ENCODE data around the gene SETD4. TPM values are rescaled to one million over a fixed set of nuclear protein-coding genes. Genes with fewer than 3 reads are reported as not detected.

The SETD4 gene
- total RNA-seq, 6 experiments from 2014 or later: 5.0 to 10.4 (median 7.3) TPM

GRCh38 chr21:36080386-36080785, 20.1 kb upstream of the SETD4 start:
- Histone ChIP-seq H3K27me3 (no peaks in the 10 kb centered on the region), H3K36me3 (no peaks in the 10 kb centered on the region), H3K9me3 (no peaks in the 10 kb centered on the region), H3K4me3 (no peak overlapping the region), H3K27ac (peak overlapping the region; percentile 73 to 94 (median 81)), H3K4me1 (peaks cover 0 to 70% (median 9%) of the 10 kb centered on the region in 4 donors)
- ATAC-seq (peak; percentile 70 to 89 (median 79)), DNase-seq (peak in 1 of 3 donors; percentile 86)
- intact Hi-C loops (cut with DNase I): no loop called here
- TF ChIP-seq, protein P1, sequence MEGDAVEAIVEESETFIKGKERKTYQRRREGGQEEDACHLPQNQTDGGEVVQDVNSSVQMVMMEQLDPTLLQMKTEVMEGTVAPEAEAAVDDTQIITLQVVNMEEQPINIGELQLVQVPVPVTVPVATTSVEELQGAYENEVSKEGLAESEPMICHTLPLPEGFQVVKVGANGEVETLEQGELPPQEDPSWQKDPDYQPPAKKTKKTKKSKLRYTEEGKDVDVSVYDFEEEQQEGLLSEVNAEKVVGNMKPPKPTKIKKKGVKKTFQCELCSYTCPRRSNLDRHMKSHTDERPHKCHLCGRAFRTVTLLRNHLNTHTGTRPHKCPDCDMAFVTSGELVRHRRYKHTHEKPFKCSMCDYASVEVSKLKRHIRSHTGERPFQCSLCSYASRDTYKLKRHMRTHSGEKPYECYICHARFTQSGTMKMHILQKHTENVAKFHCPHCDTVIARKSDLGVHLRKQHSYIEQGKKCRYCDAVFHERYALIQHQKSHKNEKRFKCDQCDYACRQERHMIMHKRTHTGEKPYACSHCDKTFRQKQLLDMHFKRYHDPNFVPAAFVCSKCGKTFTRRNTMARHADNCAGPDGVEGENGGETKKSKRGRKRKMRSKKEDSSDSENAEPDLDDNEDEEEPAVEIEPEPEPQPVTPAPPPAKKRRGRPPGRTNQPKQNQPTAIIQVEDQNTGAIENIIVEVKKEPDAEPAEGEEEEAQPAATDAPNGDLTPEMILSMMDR (IDR thresholded peaks at IDR 0.05): no peak
- no peak for TF ChIP-seq POLR2A (IDR thresholded peaks at IDR 0.05)
- WGBS (ENCODE audit: insufficient coverage, low coverage, low lambda C conversion rate, missing lambda C conversion rate): 33% methylated on average over 1 of the region's 1 CpG

DNA sequence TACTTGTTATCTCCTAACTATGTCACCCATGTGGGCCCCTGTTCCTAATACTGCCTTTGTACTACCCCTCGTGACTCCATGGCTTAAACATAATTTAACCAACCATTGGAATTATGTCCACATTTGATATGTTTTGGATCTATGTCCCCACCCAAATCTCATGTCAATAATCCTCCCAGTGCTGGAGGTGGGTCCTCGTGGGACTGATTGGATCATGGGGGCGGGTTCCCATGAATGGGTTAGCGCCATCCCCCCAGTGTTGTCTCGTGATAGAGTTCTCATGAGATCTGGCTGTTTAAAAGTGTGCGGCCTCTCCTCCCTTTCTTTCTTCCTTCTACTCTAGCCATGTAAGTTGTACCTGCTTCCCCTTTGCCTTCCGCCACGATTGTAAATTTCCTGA, 19.3 kb upstream of the SETD4 start:
- DNase-seq (no peak), ATAC-seq (no peak)
- Histone ChIP-seq H3K4me1 (peaks cover 0 to 76% (median 9%) of the 10 kb centered on the region in 4 donors), H3K9me3 (no peaks in the 10 kb centered on the region), H3K4me3 (no peak overlapping the region), H3K27ac (peak overlapping the region; percentile 73 to 94 (median 81)), H3K27me3 (no peaks in the 10 kb centered on the region), H3K36me3 (peaks cover 0 to 3% (median 0%) of the 10 kb centered on the region in 4 donors)
- TF ChIP-seq, protein P1 (IDR thresholded peaks at IDR 0.05): no peak
- no peak for TF ChIP-seq POLR2A (IDR thresholded peaks at IDR 0.05)
- intact Hi-C loops (cut with DNase I): no loop called here
- WGBS (ENCODE audit: insufficient coverage, low coverage, low lambda C conversion rate, missing lambda C conversion rate): 68% methylated on average over 4 of the region's 8 CpGs

- Histone ChIP-seq H3K27ac (peak overlapping the region; percentile 73 to 94 (median 81)), H3K27me3 (no peaks in the 10 kb centered on the region), H3K36me3 (peaks cover 0 to 4% (median 2%) of the 10 kb centered on the region in 4 donors), H3K4me1 (peaks cover 0 to 81% (median 9%) of the 10 kb centered on the region in 4 donors), H3K9me3 (no peaks in the 10 kb centered on the region), H3K4me3 (no peak overlapping the region)
- WGBS (ENCODE audit: insufficient coverage, low coverage, low lambda C conversion rate, missing lambda C conversion rate): 36% methylated on average over 7 of the region's 14 CpGs
- intact Hi-C loops (cut with DNase I): no loop called here
- DNase-seq (peak in 1 of 3 donors; percentile 64), ATAC-seq (peak; percentile 56 to 77 (median 68))
- TF ChIP-seq, protein P1 (IDR thresholded peaks at IDR 0.05): no peak
- no peak for TF ChIP-seq POLR2A (IDR thresholded peaks at IDR 0.05)
Measured at GRCh38 chr21:36079010-36079649, 18.8 kb upstream of the SETD4 start.

DNA sequence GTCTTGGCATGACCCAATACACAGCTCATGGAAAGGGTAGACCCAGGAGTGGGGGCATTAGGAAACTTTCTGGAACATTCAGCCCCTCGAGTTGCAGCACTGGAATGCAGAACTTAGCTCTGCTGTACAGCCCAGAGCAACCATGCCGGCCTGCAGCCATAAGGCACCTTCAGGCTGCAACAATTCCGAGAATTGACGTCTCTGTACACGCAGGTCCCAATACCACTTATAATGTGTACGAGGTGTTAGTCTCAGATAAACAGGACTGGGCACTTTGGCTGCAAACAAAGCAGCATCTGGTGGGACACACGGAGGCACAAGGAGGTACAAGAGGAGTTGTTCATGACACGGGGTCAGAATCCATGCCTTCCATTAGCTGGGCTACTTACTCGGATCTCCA, 17.4 kb upstream of the SETD4 start:
- H3K4me1 ChIP-seq: peaks cover 0 to 88% (median 11%) of the 10 kb centered on the region in 4 donors
- WGBS (ENCODE audit: insufficient coverage, low coverage, low lambda C conversion rate, missing lambda C conversion rate): 95% methylated on average over 6 of the region's 9 CpGs
- intact Hi-C loops (cut with DNase I): no loop called here
- no peak overlapping the region for H3K4me3 ChIP-seq
- ATAC-seq: no peak
- peak overlapping the region in 1 of 3 donors; percentile 62 for H3K27ac ChIP-seq
- no peaks in the 10 kb centered on the region for H3K9me3 ChIP-seq
- TF ChIP-seq, protein P1 (IDR thresholded peaks at IDR 0.05): no peak
- no peak for TF ChIP-seq POLR2A (IDR thresholded peaks at IDR 0.05)
- DNase-seq: no peak
- peaks cover 0 to 7% (median 2%) of the 10 kb centered on the region in 4 donors for H3K36me3 ChIP-seq
- H3K27me3 ChIP-seq: no peaks in the 10 kb centered on the region

All from right lobe of liver (tissue), 6 donors.